Camera-type eye (tissue), 1 donor: Measurements from ENCODE around the gene STK10. TPM values are rescaled to one million over a fixed set of nuclear protein-coding genes. Genes with fewer than 3 reads are reported as not detected.

Experiments used
- total RNA-seq: library from RNA; depleted of rRNA; stranded (reverse); fragments of >200 nt; gene quantifications from one replicate; pipeline ENCODE4 v1.2.3, GENCODE V29; 2014

Gene STK10
- total RNA-seq: 11.2 TPM

DNA sequence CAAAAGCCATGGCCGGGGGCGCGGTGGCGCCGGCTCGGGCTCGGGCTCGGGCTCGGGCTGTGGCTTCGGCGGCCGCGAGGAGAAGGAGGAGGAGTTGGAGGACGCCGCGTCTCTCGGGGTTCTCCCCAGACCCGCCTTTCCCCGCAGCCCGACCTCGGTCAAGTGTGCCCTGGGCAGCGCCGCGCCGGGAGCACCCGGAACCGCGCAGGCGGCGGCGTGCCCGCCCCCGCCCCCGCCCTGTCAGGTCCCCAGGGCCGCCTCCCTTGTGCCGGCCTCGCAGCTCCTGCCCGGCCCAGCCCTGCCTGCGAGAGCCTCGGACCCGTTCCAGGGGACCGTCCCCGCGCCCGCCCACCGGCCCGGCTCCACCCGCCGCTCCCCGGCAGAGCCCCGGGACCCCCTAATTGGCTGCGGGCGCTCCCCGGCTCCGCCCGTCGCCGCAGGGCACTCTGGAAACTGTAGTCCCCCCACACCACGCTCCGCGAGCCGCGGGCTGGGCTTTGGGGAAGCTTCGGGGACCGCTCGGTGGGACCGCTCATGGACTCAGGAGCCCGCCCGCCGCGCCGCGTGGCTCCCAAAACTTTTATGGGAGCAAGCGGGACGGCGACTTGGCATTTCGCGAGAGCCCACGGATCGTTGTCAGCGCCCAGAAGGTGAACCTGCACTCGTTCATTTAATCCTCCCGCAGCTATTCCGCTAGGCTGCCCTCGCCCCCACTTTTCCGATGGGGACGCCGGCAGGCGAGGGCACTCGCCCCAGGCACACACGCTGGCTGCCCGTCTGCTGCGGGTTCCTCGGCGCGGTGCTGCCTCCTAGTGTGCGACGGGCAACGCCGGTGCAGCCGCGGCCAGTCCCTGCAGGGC, at the start of gene STK10:
Gene STK10 (minus strand): TSS at position 192 of the 860 bp plus-strand sequence. CDS start 182 bp downstream, at position 10.

DNA sequence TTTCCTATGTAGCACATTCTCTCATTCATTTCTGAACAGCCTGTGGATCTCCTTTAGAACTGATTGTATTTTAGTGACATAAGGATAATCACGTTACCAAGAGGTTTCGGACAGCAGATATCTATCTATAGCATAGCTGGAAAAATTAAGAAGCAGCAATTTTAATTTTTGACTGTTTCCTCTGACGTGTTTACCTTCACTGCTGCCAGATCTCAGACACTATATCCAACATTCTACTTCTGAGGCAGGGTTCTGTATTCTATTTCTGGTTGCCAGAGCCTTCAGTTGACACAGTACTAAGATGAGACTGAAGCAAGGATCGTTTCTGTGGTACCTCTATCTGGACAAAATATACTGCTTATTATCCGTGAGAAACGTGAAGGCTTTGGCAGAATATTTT, 5.8 kb upstream of the STK10 start, which contains the start of gene EFCAB9:
Gene EFCAB9 (plus strand): TSS at position 301 of the 400 bp plus-strand sequence. CDS start 1 bp downstream, at position 302.

DNA sequence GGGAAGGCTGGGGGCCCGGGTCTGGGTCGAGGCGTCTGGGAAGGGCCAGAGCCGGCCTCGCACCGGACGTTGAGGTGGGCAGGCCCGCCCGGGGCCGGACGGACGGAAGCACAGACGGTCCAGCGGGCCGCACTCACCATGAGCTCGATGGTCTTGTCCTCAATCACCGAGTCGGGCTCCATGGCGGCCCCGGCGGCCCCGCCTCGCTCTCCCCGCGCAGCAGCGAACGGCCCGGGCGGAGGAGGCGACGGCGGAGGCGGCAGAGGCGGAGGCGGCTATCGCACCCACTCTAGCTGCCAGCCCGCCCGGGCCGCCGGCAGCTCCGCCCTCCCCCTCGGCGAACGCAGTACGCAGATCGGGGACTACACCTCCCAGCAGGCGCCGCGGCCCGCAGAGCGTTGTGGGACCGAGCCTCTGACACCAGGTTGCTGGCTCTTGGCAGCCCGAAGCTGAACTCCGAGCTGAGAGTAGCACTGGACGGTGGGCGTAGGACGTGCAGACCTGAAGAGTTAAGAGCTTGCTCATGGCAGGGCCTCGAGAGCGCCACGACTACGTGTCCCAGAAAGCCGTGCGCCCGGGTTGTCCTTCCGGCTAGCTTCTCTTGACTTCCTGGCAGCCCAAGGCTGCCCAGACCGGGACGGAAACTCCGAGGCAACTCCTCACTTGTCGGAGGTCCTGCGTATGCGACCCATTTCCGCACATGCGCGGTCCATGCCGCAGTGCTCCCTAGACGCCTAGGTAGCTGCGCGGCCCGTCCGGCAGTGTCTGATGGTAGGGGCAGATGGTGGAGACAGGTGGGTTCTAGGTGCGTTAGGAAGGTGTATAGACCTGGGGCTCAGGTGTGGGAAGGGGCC, 181.5 kb downstream of the STK10 start, which contains the start of gene FBXW11:
Gene FBXW11 (minus strand): TSS at position 318 of the 854 bp plus-strand sequence. CDS start 136 bp downstream, at position 182.

Other genes with a start within 250 kb of the STK10 start
- gene FBXW11, start 181.6 kb downstream of the STK10 start, total RNA-seq: 129 TPM
- not detected for gene EFCAB9, start 5.9 kb upstream of the STK10 start, total RNA-seq
- 64.2 TPM for gene UBTD2, start 95.5 kb upstream of the STK10 start, total RNA-seq